Omental fat pad (tissue), 4 donors: ENCODE data around the gene CLEC6A. TPM values are rescaled to one million over a fixed set of nuclear protein-coding genes. Genes with fewer than 3 reads are reported as not detected.
A peak's percentile ranks its signal among the peaks of the same experiment; 100 is the strongest.

ENCODE experiments used
- ATAC-seq: fragments of 150-250 bp; one replicate; pipeline ENCODE4 v1.9.1; 2016; ENCODE audit warnings: mild to moderate bottlenecking, moderate library complexity; ENCODE audit not compliant: low FRiP score
- DNase-seq: peaks from one replicate; pipeline ENCODE4 v3.0.0-alpha.2; 2019; ENCODE audit warnings: low spot score
- CTCF ChIP-seq, 3 donors: fragments of 450-650 bp; IDR thresholded peaks; one replicate each; pipeline ENCODE4 v1.5.1; 2016 to 2017; ENCODE audit warnings: antibody characterized with exemption in 3 of 3, mild to moderate bottlenecking in 3 of 3, moderate library complexity in 2 of 3
- total RNA-seq, 4 donors: library from RNA; depleted of rRNA; stranded (reverse); fragments of >200 nt; gene quantifications; one replicate each; pipeline ENCODE4 v1.1.0, GENCODE V29; 2016

The CLEC6A gene
- total RNA-seq, 4 donors from 2014 or later: not detected

- no peak for ATAC-seq
- no peak for TF ChIP-seq CTCF (IDR thresholded peaks at IDR 0.05)
- DNase-seq: no peak
Observed at GRCh38 chr12:8452036-8452435, 3.7 kb upstream of the CLEC6A start.

GRCh38 chr12:8453021-8453513, 2.7 kb upstream of the CLEC6A start:
- no peak for TF ChIP-seq CTCF (IDR thresholded peaks at IDR 0.05)
- ATAC-seq (no peak), DNase-seq (no peak)

- no peak for TF ChIP-seq CTCF (IDR thresholded peaks at IDR 0.05)
- ATAC-seq: no peak
Observed at GRCh38 chr12:8453796-8454195, 2.0 kb upstream of the CLEC6A start.

GRCh38 chr12:8455271-8455670, 491 bp upstream of the CLEC6A start:
- no peak for DNase-seq
- TF ChIP-seq CTCF (IDR thresholded peaks at IDR 0.05): no peak
- peak; percentile 54 for ATAC-seq

More at GRCh38 chr12:8453796-8454195, 2.0 kb upstream of the CLEC6A start:
- no peak for DNase-seq

- ATAC-seq (no peak), DNase-seq (no peak)
- TF ChIP-seq CTCF (IDR thresholded peaks at IDR 0.05): no peak
Observed at GRCh38 chr12:8461426-8461825, 5.7 kb downstream of the CLEC6A start.

GRCh38 chr12:8465301-8465996, 9.7 kb downstream of the CLEC6A start:
- no peak for ATAC-seq
- no peak for DNase-seq
- TF ChIP-seq CTCF (IDR thresholded peaks at IDR 0.05): no peak

GRCh38 chr12:8466241-8466640, 10.5 kb downstream of the CLEC6A start:
- no peak for TF ChIP-seq CTCF (IDR thresholded peaks at IDR 0.05)
- no peak for ATAC-seq
- DNase-seq: no peak
